HEK293T (cell line): Measurements from ENCODE around the gene TAF11L3.
"Not testable (repeated sequence)": the region's sequence is repeated elsewhere in the genome, so short reads cannot be mapped to it uniquely, and the experiment has no call there.

Experiments
- CTCF ChIA-PET: fragments of 350-600 bp; formaldehyde crosslinking; extraction: SDS; loops from one replicate; lab custom pipeline; 2021; ENCODE audit warnings: antibody characterized with exemption, inconsistent platforms; lab: Yijun Ruan, JAX
- POLR2A ChIA-PET: fragments of 350-600 bp; formaldehyde crosslinking; extraction: SDS; loops from one replicate; lab custom pipeline; 2020; ENCODE audit warnings: antibody characterized with exemption, inconsistent platforms; lab: Yijun Ruan, JAX
- DNase-seq: peaks from one replicate; pipeline ENCODE4 v3.0.0; 2012; ENCODE audit warnings: mixed read lengths; ENCODE audit errors: extremely low spot score
- ARNT ChIP-seq: fragments of 450-650 bp; IDR thresholded peaks from 2 replicates; pipeline ENCODE4 v1.6.1; 2017; ENCODE audit warnings: mild to moderate bottlenecking
- BHLHE40 ChIP-seq: fragments of 450-650 bp; IDR thresholded peaks from 2 replicates; pipeline ENCODE4 v1.6.1; 2016; ENCODE audit warnings: mild to moderate bottlenecking, moderate library complexity, borderline replicate concordance
- CTBP1 ChIP-seq: fragments of 450-650 bp; IDR thresholded peaks from 2 replicates; pipeline ENCODE4 v1.6.1; 2016; ENCODE audit warnings: borderline replicate concordance
- ELF4 ChIP-seq: fragments of 450-650 bp; IDR thresholded peaks from 2 replicates; pipeline ENCODE4 v1.6.1; 2017; ENCODE audit warnings: antibody characterized with exemption
- FOXA1 ChIP-seq: fragments of 450-650 bp; IDR thresholded peaks from 2 replicates; pipeline ENCODE4 v1.6.1; 2016; ENCODE audit warnings: mild to moderate bottlenecking
- FOXK2 ChIP-seq: fragments of 450-650 bp; IDR thresholded peaks from 2 replicates; pipeline ENCODE4 v1.6.1; 2016; ENCODE audit warnings: mild to moderate bottlenecking
- FOXM1 ChIP-seq: fragments of 450-650 bp; IDR thresholded peaks from 2 replicates; pipeline ENCODE4 v1.6.1; 2017; ENCODE audit warnings: mild to moderate bottlenecking, borderline replicate concordance
- HDGF ChIP-seq: fragments of 450-650 bp; IDR thresholded peaks from 2 replicates; pipeline ENCODE4 v1.6.1; 2017; ENCODE audit warnings: antibody characterized with exemption, borderline replicate concordance
- L3MBTL2 ChIP-seq: fragments of 450-650 bp; conservative IDR thresholded peaks from 2 replicates; pipeline ENCODE4 v1.6.1; 2016; ENCODE audit warnings: mild to moderate bottlenecking
- LEF1 ChIP-seq: fragments of 450-650 bp; IDR thresholded peaks from 2 replicates; pipeline ENCODE4 v1.6.1; 2017; ENCODE audit warnings: mild to moderate bottlenecking, borderline replicate concordance
- NFRKB ChIP-seq: fragments of 450-650 bp; IDR thresholded peaks from 2 replicates; pipeline ENCODE4 v1.6.1; 2016; ENCODE audit warnings: mild to moderate bottlenecking, moderate library complexity
- SP1 ChIP-seq: fragments of 450-650 bp; IDR thresholded peaks from 2 replicates; pipeline ENCODE4 v1.6.1; 2017
- SUZ12 ChIP-seq: fragments of 450-650 bp; IDR thresholded peaks from 2 replicates; pipeline ENCODE4 v1.6.1; 2016; ENCODE audit warnings: mild to moderate bottlenecking
- TARDBP ChIP-seq: fragments of 450-650 bp; IDR thresholded peaks from 2 replicates; pipeline ENCODE4 v1.6.1; 2016
- ZNF384 ChIP-seq: fragments of 450-650 bp; IDR thresholded peaks from 2 replicates; pipeline ENCODE4 v1.6.1; 2016
- TF ChIP-seq, protein P1 (sequence below): fragments of 450-650 bp; IDR thresholded peaks from 2 replicates; pipeline ENCODE4 v1.6.1; 2016

TAF11L3 gene

DNA sequence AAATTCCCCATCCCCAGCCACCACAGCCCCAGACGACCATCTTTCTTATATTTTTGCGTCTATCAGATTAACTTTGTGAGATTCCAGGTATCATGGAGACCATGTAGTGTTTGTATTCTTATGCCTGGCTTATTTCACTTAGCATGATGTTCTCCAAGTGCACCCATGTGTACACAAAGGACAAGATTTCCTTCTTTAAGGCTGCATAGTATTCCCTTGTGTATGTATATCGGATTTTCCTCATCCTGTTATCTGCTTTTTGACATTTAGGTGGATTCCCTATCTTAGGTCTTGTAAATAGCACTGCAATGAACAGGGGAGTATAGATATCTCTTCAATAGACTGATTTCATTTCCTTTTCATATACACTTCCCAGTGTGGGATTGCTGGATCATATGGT is 25.4 kb upstream of the TAF11L3 start:
- CTCF ChIA-PET: no interaction called here
- POLR2A ChIA-PET: no interaction called here

DNA sequence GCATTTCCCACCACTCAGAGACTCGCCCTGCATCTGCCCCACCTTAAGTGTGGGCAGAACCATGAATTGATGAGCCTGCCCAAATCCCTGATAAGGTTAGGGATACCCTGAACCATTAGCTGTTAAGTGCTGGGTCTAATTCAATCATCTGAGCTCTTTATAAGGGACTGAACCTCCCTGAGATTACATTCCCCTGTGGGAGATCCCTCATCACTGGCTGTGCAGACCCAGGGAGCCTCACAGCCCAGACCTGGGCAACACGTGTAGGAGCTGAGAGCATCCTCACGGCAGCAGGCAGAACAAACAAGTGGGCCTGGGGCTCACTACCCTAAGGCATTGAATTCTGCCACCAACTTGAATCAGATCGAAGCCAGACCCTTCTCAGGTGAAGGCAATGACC is 20.7 kb upstream of the TAF11L3 start:
- POLR2A ChIA-PET: no interaction called here
- CTCF ChIA-PET: no interaction called here

More for the DNA sequence above, 25.4 kb upstream of the TAF11L3 start:
- no peak for DNase-seq
- TF ChIP-seq ELF4 (no peak), NFRKB (no peak), SUZ12 (no peak), HDGF (no peak), SP1 (no peak), FOXA1 (no peak), LEF1 (no peak), CTBP1 (no peak), ARNT (no peak), FOXM1 (no peak), FOXK2 (no peak), ZNF384 (no peak), BHLHE40 (no peak), L3MBTL2 (no peak), TARDBP (no peak)
- TF ChIP-seq, protein P1, sequence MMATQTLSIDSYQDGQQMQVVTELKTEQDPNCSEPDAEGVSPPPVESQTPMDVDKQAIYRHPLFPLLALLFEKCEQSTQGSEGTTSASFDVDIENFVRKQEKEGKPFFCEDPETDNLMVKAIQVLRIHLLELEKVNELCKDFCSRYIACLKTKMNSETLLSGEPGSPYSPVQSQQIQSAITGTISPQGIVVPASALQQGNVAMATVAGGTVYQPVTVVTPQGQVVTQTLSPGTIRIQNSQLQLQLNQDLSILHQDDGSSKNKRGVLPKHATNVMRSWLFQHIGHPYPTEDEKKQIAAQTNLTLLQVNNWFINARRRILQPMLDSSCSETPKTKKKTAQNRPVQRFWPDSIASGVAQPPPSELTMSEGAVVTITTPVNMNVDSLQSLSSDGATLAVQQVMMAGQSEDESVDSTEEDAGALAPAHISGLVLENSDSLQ: no peak

DNA sequence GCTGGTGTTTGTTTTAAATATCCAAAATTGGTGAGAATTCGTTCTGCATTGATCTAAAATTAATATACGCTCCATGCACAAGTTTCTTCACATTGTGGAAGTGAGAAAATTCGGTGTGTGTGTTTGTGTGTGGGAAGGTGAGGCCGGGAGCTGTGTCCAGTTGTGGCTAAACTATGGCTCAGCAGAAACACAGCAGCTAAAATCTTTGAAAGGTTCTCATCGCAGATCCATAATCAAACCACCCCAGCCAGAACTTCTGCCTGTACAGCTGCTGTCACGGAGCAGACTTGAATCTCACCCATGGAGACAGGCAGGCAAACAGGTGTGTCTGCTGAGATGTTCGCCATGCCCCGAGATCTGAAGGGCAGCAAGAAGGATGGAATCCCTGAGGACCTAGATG is 20.2 kb upstream of the TAF11L3 start, which contains the start of gene TAF11L2:
Gene TAF11L2 (plus strand): TSS at position 301 of the 400 bp plus-strand sequence.
- POLR2A ChIA-PET, CTCF ChIA-PET, DNase-seq: not testable (repeated sequence)

More for the DNA sequence above, 20.7 kb upstream of the TAF11L3 start:
- TF ChIP-seq SUZ12 (no peak), HDGF (no peak)
- DNase-seq: no peak

DNA sequence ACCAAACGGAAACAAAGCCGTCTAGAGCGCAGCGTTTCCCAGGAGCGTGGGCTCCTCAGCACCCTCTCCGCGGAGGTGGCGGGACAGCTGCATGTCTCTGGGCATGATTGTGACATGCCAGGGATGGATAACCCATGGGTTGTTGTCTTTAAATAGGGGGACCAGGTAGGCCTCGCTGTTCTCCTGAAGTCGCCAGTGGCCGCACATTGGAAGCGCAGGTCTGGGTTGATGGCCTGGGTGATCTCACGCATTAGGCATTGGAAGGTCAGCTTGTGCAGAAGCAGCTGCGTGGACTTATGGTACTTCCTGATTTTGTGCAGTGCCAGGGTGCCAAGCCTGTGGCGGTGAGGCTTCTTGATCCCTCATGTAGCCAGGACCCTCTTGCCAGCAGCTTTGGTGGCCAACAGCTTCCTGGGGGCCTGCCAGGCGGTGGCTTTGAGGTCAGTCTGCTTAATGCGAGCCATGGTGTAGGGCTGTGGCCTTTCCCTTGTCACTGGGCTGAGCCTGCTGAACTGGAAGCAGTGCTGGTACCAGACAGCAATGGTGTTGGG is 6.3 kb upstream of the TAF11L3 start:
- CTCF ChIA-PET: no interaction called here
- POLR2A ChIA-PET: no interaction called here
- TF ChIP-seq ELF4 (no peak), TARDBP (no peak), CTBP1 (no peak), ARNT (no peak), SP1 (no peak), L3MBTL2 (no peak), BHLHE40 (no peak)
- DNase-seq: no peak

DNA sequence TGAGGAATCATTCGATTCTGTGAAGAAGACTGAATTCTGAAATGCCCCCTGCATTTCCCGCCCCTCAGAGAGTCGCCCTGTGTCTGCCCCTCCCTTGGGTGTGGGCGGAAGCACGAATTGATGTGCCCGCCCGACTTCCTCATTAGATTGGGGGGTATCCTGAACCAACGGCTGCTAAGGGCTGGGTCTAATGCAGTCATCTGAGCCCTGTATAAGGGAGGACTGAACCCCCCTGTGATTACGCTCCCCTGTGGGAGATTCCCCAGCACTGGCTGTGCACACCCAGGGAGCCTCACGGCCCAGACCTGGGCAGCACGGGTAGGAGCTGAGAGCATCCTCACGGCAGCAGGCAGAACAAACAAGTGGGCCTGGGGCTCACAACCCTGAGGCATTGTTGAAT is 641 bp upstream of the TAF11L3 start:
- POLR2A ChIA-PET, DNase-seq, CTCF ChIA-PET: not testable (repeated sequence)

DNA sequence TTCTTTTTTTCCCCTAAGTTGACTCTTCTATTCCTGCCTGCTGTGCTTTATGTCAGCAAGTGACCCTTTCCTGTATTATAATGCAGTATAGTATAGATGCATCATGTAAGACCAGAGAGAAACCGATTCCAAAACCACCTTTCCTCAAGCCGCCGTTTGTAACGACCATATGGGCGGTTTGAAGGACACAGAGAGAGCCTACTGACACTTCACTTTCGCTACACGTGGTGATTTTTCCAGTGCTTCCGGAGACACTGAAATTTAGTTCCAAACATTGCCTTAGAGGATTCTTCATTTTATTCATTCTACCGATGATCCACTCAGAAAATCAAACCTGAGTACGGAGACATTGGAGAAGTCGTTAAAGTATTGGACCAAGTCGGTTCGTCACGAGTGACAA is 1.3 kb downstream of the TAF11L3 start:
- CTCF ChIA-PET, DNase-seq, POLR2A ChIA-PET: not testable (repeated sequence)

DNA sequence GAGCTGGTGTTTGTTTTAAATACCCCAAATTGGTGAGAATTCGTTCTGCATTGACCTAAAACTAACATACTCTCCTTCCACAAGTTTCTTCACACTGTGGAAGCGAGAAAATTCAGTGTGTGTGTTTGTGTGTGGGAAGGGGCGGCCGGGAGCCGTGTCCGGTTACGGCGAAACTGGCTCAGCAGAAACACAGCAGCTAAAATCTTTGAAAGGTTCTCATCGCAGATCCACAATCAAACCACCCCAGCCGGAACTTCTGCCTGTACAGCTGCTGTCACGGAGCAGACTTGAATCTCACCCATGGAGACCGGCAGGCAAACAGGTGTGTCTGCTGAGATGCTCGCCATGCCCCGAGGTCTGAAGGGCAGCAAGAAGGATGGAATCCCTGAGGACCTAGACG is 3.3 kb downstream of the TAF11L3 start, which contains the start of gene TAF11L4:
Gene TAF11L4 (plus strand): TSS at position 301 of the 400 bp plus-strand sequence.
- DNase-seq, POLR2A ChIA-PET, CTCF ChIA-PET: not testable (repeated sequence)

DNA sequence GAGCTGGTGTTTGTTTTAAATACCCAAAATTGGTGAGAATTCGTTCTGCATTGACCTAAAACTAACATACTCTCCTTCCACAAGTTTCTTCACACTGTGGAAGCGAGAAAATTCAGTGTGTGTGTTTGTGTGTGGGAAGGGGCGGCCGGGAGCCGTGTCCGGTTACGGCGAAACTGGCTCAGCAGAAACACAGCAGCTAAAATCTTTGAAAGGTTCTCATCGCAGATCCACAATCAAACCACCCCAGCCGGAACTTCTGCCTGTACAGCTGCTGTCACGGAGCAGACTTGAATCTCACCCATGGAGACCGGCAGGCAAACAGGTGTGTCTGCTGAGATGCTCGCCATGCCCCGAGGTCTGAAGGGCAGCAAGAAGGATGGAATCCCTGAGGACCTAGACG is 6.8 kb downstream of the TAF11L3 start, which contains the start of gene TAF11L5:
Gene TAF11L5 (plus strand): TSS at position 301 of the 400 bp plus-strand sequence.
- CTCF ChIA-PET, POLR2A ChIA-PET: not testable (repeated sequence)

DNA sequence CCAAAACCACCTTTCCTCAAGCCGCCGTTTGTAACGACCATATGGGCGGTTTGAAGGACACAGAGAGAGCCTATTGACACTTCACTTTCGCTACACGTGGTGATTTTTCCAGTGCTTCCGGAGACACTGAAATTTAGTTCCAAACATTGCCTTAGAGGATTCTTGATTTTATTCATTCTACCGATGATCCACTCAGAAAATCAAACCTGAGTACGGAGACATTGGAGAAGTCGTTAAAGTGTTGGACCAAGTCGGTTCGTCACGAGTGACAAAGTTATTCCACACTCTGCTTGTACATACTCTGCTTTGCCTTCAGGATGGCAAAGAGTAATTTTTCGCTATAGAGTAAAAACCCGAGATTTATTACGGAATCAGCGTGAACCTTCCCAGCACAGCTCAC is 8.3 kb downstream of the TAF11L3 start:
- CTCF ChIA-PET, POLR2A ChIA-PET, DNase-seq: not testable (repeated sequence)

More for the DNA sequence above, 6.8 kb downstream of the TAF11L3 start, which contains the start of gene TAF11L5:
- not testable (repeated sequence) for DNase-seq

DNA sequence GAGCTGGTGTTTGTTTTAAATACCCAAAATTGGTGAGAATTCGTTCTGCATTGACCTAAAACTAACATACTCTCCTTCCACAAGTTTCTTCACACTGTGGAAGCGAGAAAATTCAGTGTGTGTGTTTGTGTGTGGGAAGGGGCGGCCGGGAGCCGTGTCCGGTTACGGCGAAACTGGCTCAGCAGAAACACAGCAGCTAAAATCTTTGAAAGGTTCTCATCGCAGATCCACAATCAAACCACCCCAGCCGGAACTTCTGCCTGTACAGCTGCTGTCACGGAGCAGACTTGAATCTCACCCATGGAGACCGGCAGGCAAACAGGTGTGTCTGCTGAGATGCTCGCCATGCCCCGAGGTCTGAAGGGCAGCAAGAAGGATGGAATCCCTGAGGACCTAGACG is 10.2 kb downstream of the TAF11L3 start, which contains the start of gene TAF11L6:
Gene TAF11L6 (plus strand): TSS at position 301 of the 400 bp plus-strand sequence.
- CTCF ChIA-PET, POLR2A ChIA-PET, DNase-seq: not testable (repeated sequence)
